ENCODE data around the gene PTPRT.

PTPRT gene

DNA sequence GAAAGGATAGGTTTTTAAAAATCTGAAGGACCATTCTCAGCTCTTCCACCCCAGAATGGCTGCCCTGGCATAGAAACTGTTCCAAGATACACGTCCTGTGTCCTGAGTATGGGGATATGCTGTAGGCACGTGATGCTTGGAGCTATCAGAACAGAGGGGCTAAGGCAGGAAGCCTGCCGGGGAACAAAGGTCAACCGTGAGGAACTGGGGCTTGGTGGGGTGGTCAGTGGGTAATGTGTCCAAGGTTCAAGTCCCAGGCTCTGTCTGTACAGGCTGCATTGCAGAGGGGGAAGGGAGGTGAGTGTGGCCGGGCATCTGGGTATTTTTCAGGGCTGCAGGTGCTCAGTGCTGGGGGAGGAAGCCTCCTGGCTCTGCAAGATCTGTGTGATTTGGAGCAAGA lies 1092.0 kb downstream of the PTPRT start (continued):
- TF ChIP-seq, protein P1, sequence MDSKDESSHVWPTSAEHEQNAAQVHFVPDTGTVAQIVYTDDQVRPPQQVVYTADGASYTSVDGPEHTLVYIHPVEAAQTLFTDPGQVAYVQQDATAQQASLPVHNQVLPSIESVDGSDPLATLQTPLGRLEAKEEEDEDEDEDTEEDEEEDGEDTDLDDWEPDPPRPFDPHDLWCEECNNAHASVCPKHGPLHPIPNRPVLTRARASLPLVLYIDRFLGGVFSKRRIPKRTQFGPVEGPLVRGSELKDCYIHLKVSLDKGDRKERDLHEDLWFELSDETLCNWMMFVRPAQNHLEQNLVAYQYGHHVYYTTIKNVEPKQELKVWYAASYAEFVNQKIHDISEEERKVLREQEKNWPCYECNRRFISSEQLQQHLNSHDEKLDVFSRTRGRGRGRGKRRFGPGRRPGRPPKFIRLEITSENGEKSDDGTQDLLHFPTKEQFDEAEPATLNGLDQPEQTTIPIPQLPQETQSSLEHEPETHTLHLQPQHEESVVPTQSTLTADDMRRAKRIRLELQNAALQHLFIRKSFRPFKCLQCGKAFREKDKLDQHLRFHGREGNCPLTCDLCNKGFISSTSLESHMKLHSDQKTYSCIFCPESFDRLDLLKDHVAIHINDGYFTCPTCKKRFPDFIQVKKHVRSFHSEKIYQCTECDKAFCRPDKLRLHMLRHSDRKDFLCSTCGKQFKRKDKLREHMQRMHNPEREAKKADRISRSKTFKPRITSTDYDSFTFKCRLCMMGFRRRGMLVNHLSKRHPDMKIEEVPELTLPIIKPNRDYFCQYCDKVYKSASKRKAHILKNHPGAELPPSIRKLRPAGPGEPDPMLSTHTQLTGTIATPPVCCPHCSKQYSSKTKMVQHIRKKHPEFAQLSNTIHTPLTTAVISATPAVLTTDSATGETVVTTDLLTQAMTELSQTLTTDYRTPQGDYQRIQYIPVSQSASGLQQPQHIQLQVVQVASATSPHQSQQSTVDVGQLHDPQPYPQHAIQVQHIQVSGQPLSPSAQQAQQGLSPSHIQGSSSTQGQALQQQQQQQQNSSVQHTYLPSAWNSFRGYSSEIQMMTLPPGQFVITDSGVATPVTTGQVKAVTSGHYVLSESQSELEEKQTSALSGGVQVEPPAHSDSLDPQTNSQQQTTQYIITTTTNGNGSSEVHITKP (tag by site-specific recombination; IDR thresholded peaks at IDR 0.05) = no peak
- TF ChIP-seq, protein P2, sequence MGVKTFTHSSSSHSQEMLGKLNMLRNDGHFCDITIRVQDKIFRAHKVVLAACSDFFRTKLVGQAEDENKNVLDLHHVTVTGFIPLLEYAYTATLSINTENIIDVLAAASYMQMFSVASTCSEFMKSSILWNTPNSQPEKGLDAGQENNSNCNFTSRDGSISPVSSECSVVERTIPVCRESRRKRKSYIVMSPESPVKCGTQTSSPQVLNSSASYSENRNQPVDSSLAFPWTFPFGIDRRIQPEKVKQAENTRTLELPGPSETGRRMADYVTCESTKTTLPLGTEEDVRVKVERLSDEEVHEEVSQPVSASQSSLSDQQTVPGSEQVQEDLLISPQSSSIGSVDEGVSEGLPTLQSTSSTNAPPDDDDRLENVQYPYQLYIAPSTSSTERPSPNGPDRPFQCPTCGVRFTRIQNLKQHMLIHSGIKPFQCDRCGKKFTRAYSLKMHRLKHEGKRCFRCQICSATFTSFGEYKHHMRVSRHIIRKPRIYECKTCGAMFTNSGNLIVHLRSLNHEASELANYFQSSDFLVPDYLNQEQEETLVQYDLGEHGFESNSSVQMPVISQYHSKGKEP (tag by site-specific recombination; IDR thresholded peaks at IDR 0.05) = no peak
- TF ChIP-seq ZNF544 (tag by site-specific recombination; IDR thresholded peaks at IDR 0.05) (no peak), ZNF239 (tag by site-specific recombination; IDR thresholded peaks at IDR 0.05) (no peak), SCRT1 (tag by site-specific recombination; IDR thresholded peaks at IDR 0.05; ENCODE audit: borderline replicate concordance) (no peak), ZBTB20 (tag by site-specific recombination; IDR thresholded peaks at IDR 0.05) (no peak), ZBTB8A (tag by site-specific recombination; IDR thresholded peaks at IDR 0.05) (no peak), ZNF654 (tag by site-specific recombination; IDR thresholded peaks at IDR 0.05; ENCODE audit: low read depth) (no peak), ZNF394 (tag by site-specific recombination; IDR thresholded peaks at IDR 0.05; ENCODE audit: borderline replicate concordance) (no peak)
- TF ChIP-seq, protein P3, sequence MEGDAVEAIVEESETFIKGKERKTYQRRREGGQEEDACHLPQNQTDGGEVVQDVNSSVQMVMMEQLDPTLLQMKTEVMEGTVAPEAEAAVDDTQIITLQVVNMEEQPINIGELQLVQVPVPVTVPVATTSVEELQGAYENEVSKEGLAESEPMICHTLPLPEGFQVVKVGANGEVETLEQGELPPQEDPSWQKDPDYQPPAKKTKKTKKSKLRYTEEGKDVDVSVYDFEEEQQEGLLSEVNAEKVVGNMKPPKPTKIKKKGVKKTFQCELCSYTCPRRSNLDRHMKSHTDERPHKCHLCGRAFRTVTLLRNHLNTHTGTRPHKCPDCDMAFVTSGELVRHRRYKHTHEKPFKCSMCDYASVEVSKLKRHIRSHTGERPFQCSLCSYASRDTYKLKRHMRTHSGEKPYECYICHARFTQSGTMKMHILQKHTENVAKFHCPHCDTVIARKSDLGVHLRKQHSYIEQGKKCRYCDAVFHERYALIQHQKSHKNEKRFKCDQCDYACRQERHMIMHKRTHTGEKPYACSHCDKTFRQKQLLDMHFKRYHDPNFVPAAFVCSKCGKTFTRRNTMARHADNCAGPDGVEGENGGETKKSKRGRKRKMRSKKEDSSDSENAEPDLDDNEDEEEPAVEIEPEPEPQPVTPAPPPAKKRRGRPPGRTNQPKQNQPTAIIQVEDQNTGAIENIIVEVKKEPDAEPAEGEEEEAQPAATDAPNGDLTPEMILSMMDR (tag by site-specific recombination; IDR thresholded peaks at IDR 0.05) = no peak

DNA sequence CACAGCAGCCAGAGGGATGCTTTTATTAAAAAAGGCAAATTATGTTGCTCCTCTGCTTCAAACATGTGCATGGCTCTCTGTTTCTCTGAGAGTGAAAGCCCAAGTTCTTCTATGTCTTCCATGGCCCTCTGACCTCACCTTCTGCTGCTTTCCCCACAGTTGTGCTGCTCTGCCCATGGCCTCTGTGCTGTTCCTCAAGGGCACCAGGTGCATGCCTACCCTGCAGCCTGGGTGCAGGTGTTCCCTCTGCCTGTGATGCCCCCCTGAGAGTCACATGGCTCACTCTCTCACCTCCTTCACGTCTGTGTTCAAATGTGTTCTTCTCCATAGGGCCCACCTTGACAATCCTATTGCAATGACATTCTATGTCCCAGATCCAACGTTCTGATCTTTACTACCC lies 1094.5 kb downstream of the PTPRT start:
- Histone ChIP-seq H3K36me3 (ENCODE audit: control insufficient read depth in 2 of 2, insufficient read depth in 1 of 2, low read length in 2 of 2) (no peaks in the 10 kb centered on the region), H3K27ac (ENCODE audit: extremely low read depth, low read depth, low read length) (no peak overlapping the region), H3K4me3 (ENCODE audit: low read depth, low read length) (no peak overlapping the region), H3K9me3 (ENCODE audit: control insufficient read depth, insufficient read depth, low read depth, low read length) (no peaks in the 10 kb centered on the region), H3K4me1 (ENCODE audit: control insufficient read depth, insufficient read depth, low read length) (no peaks in the 10 kb centered on the region)
- ChIA-PET POLR2A (no interaction called here), CTCF (no interaction called here)
- TF ChIP-seq ZEB2 (tag by site-specific recombination; IDR thresholded peaks at IDR 0.05) (no peak), ZNF37A (tag by site-specific recombination; IDR thresholded peaks at IDR 0.05) (no peak), SCRT2 (tag by site-specific recombination; IDR thresholded peaks at IDR 0.05) (no peak), OSR2 (tag by site-specific recombination; IDR thresholded peaks at IDR 0.05) (no peak), ZNF621 (tag by site-specific recombination; IDR thresholded peaks at IDR 0.05) (no peak), OVOL3 (tag by site-specific recombination; IDR thresholded peaks at IDR 0.05) (no peak), ZNF747 (tag by site-specific recombination; IDR thresholded peaks at IDR 0.05) (no peak), MYNN (tag by site-specific recombination; IDR thresholded peaks at IDR 0.05; ENCODE audit: borderline replicate concordance) (no peak), BCL11B (tag by site-specific recombination; IDR thresholded peaks at IDR 0.05; ENCODE audit: low read depth) (no peak), ZNF514 (tag by site-specific recombination; IDR thresholded peaks at IDR 0.05) (no peak), ZNF76 (tag by site-specific recombination; IDR thresholded peaks at IDR 0.05; ENCODE audit: borderline replicate concordance, low read depth) (no peak)
- TF ChIP-seq, protein P4, sequence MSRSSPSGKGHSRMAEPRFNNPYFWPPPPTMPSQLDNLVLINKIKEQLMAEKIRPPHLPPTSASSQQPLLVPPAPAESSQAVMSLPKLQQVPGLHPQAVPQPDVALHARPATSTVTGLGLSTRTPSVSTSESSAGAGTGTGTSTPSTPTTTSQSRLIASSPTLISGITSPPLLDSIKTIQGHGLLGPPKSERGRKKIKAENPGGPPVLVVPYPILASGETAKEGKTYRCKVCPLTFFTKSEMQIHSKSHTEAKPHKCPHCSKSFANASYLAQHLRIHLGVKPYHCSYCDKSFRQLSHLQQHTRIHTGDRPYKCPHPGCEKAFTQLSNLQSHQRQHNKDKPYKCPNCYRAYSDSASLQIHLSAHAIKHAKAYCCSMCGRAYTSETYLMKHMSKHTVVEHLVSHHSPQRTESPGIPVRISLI (tag by site-specific recombination; IDR thresholded peaks at IDR 0.05) = no peak
- TF ChIP-seq, protein P5, sequence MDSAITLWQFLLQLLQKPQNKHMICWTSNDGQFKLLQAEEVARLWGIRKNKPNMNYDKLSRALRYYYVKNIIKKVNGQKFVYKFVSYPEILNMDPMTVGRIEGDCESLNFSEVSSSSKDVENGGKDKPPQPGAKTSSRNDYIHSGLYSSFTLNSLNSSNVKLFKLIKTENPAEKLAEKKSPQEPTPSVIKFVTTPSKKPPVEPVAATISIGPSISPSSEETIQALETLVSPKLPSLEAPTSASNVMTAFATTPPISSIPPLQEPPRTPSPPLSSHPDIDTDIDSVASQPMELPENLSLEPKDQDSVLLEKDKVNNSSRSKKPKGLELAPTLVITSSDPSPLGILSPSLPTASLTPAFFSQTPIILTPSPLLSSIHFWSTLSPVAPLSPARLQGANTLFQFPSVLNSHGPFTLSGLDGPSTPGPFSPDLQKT (IDR thresholded peaks at IDR 0.05; ENCODE audit: borderline replicate concordance, low read depth, low read length) = no peak
- TF ChIP-seq, protein P6, sequence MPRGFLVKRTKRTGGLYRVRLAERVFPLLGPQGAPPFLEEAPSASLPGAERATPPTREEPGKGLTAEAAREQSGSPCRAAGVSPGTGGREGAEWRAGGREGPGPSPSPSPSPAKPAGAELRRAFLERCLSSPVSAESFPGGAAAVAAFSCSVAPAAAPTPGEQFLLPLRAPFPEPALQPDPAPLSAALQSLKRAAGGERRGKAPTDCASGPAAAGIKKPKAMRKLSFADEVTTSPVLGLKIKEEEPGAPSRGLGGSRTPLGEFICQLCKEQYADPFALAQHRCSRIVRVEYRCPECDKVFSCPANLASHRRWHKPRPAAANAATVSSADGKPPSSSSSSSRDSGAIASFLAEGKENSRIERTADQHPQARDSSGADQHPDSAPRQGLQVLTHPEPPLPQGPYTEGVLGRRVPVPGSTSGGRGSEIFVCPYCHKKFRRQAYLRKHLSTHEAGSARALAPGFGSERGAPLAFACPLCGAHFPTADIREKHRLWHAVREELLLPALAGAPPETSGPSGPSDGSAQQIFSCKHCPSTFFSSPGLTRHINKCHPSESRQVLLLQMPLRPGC (tag by site-specific recombination; IDR thresholded peaks at IDR 0.05) = no peak
- TF ChIP-seq, protein P7, sequence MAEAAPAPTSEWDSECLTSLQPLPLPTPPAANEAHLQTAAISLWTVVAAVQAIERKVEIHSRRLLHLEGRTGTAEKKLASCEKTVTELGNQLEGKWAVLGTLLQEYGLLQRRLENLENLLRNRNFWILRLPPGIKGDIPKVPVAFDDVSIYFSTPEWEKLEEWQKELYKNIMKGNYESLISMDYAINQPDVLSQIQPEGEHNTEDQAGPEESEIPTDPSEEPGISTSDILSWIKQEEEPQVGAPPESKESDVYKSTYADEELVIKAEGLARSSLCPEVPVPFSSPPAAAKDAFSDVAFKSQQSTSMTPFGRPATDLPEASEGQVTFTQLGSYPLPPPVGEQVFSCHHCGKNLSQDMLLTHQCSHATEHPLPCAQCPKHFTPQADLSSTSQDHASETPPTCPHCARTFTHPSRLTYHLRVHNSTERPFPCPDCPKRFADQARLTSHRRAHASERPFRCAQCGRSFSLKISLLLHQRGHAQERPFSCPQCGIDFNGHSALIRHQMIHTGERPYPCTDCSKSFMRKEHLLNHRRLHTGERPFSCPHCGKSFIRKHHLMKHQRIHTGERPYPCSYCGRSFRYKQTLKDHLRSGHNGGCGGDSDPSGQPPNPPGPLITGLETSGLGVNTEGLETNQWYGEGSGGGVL (tag by site-specific recombination; IDR thresholded peaks at IDR 0.05) = no peak
